Measurements from ENCODE around the gene ANKRD13B. TPM values are rescaled to one million over a fixed set of nuclear protein-coding genes. Genes with fewer than 3 reads are reported as not detected.
A peak's percentile ranks its signal among the peaks of the same experiment; 100 is the strongest.

ANKRD13B gene
- 7.9 TPM for total RNA-seq

DNA sequence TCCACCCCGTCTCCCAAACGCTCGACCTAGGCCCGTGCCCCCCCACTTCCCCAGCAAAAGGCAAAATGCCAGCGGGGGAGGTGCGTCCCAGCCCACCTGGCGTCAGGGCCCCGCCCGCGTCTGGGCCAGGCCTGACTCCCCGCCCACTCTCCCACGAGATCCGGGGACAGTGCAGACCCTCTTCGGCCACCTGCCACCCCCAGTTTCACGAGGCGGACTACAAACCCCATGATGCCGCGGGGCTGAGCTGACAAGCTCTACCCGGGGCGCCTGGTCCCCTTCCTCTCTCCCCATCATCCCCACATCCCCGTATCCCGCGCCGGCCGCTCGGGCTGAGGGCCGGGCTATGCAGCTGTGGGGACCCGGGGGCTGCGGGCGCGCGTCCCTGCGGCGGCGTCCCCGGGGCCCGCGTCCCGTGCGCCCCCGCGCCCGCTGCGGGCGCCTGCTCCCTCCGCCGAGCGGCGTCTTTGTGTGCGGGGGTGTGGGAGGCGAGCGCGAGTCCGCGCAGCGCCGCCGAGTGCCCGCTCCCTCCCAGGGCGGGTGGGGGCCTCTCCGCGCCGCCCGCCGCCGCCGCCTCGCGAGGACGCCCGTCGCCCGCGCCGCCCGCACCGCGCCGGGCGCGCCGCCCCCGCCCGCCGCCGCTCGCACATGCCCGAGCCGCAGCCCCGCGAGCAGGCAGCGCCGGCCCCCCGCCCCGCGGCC lies at the start of gene ANKRD13B:
TSS of gene ANKRD13B (plus strand) at position 283 of the 702 bp plus-strand sequence. CDS start 490 bp downstream, outside the sequence.
- peak within 1 kb of the TSS; percentile 66 to 94 for H3K4me3 ChIP-seq
- intact Hi-C loops (cut with DNase I), result no loop called here
- no peak for DNase-seq (ENCODE audit: extremely low spot score in 2 of 2)
- no peaks in the 10 kb centered on the region for H3K9me3 ChIP-seq
- no peaks in the 10 kb centered on the region for H3K36me3 ChIP-seq
- TF ChIP-seq POLR2A (IDR thresholded peaks at IDR 0.05) (no peak), POLR2AphosphoS5 (IDR thresholded peaks at IDR 0.05; ENCODE audit: insufficient read depth in 1 of 2, low read depth in 1 of 2) (no peak)
- TF ChIP-seq, protein P1, sequence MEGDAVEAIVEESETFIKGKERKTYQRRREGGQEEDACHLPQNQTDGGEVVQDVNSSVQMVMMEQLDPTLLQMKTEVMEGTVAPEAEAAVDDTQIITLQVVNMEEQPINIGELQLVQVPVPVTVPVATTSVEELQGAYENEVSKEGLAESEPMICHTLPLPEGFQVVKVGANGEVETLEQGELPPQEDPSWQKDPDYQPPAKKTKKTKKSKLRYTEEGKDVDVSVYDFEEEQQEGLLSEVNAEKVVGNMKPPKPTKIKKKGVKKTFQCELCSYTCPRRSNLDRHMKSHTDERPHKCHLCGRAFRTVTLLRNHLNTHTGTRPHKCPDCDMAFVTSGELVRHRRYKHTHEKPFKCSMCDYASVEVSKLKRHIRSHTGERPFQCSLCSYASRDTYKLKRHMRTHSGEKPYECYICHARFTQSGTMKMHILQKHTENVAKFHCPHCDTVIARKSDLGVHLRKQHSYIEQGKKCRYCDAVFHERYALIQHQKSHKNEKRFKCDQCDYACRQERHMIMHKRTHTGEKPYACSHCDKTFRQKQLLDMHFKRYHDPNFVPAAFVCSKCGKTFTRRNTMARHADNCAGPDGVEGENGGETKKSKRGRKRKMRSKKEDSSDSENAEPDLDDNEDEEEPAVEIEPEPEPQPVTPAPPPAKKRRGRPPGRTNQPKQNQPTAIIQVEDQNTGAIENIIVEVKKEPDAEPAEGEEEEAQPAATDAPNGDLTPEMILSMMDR (IDR thresholded peaks at IDR 0.05), result no peak
- peaks cover 77% of the 10 kb centered on the region for H3K4me1 ChIP-seq
- H3K27ac ChIP-seq, result peak within 1 kb of the TSS; percentile 93
- no peaks in the 10 kb centered on the region for H3K27me3 ChIP-seq

DNA sequence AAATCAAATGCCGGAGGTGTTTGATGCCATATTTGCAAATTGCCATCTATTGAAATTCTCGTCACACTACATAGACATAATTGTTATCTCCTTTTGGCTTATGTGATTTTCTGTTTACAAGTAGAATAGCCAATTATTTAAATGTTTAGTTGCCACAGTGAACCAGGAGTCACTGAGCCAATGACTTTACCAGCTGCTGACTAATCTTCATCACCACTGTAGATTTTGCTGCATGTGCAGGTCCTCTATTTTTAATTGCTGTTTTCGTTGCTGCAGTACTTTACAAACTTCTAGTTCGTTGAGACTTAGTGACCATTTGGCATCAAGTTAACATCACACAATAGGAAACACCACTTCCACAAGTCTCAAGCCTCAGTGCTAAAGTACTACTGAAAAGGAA lies 48.9 kb upstream of the ANKRD13B start:
- Histone ChIP-seq H3K4me3 (no peak overlapping the region), H3K27ac (no peak overlapping the region), H3K36me3 (peaks cover 0 to 17% of the 10 kb centered on the region in 2 donors), H3K27me3 (no peaks in the 10 kb centered on the region), H3K4me1 (peaks cover under 1% of the 10 kb centered on the region), H3K9me3 (no peaks in the 10 kb centered on the region)
- TF ChIP-seq POLR2A (IDR thresholded peaks at IDR 0.05), result no peak
- no peak for TF ChIP-seq POLR2AphosphoS5 (IDR thresholded peaks at IDR 0.05; ENCODE audit: insufficient read depth in 1 of 2, low read depth in 1 of 2)
- TF ChIP-seq, protein P1 (IDR thresholded peaks at IDR 0.05), result no peak
- DNase-seq (ENCODE audit: extremely low spot score in 2 of 2), result no peak
- intact Hi-C loops (cut with DNase I), result no loop called here

DNA sequence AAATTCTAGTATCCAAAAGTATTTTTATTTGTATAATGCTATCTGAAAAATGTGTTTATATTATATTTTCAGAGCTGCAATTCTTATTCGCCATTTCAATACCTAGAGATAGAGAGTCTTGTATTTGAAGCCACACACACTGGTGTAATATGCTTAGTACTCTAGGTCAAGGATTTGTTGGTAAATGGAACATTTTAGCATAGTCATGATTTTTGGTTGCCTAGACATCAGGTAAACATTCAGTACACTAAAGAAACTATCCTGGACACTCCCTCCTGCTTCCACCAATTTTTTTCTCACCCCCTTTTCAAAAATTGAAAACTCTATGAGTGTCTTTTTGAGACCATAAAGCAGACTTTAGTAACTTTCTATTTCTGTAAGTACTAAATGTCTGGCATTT lies 46.8 kb upstream of the ANKRD13B start:
- H3K9me3 ChIP-seq, result no peaks in the 10 kb centered on the region
- no peak for DNase-seq (ENCODE audit: extremely low spot score in 2 of 2)
- no peak overlapping the region for H3K4me3 ChIP-seq
- TF ChIP-seq, protein P1 (IDR thresholded peaks at IDR 0.05), result no peak
- TF ChIP-seq POLR2AphosphoS5 (IDR thresholded peaks at IDR 0.05; ENCODE audit: insufficient read depth in 1 of 2, low read depth in 1 of 2) (no peak), POLR2A (IDR thresholded peaks at IDR 0.05) (no peak)
- peaks cover 9% of the 10 kb centered on the region for H3K4me1 ChIP-seq
- H3K27ac ChIP-seq, result no peak overlapping the region
- intact Hi-C loops (cut with DNase I), result no loop called here
- no peaks in the 10 kb centered on the region for H3K27me3 ChIP-seq
- H3K36me3 ChIP-seq, result peaks cover 0 to 17% of the 10 kb centered on the region in 2 donors

GRCh38 chr17:29546830-29547229 lies 46.1 kb upstream of the ANKRD13B start:
- DNase-seq (ENCODE audit: extremely low spot score in 2 of 2), result no peak
- no peak overlapping the region for H3K4me3 ChIP-seq
- intact Hi-C loops (cut with DNase I), result no loop called here
- H3K27me3 ChIP-seq, result no peaks in the 10 kb centered on the region
- no peak overlapping the region for H3K27ac ChIP-seq
- TF ChIP-seq, protein P1 (IDR thresholded peaks at IDR 0.05), result no peak
- TF ChIP-seq POLR2A (IDR thresholded peaks at IDR 0.05), result no peak
- TF ChIP-seq POLR2AphosphoS5 (IDR thresholded peaks at IDR 0.05; ENCODE audit: insufficient read depth in 1 of 2, low read depth in 1 of 2), result no peak
- H3K36me3 ChIP-seq, result peaks cover 0 to 17% of the 10 kb centered on the region in 2 donors
- no peaks in the 10 kb centered on the region for H3K9me3 ChIP-seq
- H3K4me1 ChIP-seq, result peaks cover 9% of the 10 kb centered on the region
